ENCODE data around the gene TEKT1. TPM values are rescaled to one million over a fixed set of nuclear protein-coding genes. Genes with fewer than 3 reads are reported as not detected.

Gene TEKT1
- total and polyA plus RNA-seq, 9 of the 15 experiments (the other 6 are each of a cell fraction or from before 2014, with no cell fraction given) = 0.06 TPM; not detected in 8

GRCh38 chr17:6786618-6787017, 44.9 kb downstream of the TEKT1 start:
- Histone ChIP-seq H3K4me1 (replicated peaks in 1 of 2; ENCODE audit: control insufficient read depth in 2 of 2, insufficient read depth in 2 of 2, low read length in 2 of 2) (no peaks in the 10 kb centered on the region; a peak in 1 of 5 replicates), H4K20me1 (replicated peaks; ENCODE audit: control insufficient read depth, insufficient read depth, low read length) (no peaks in the 10 kb centered on the region), H2AFZ (ENCODE audit: low read depth, low read length) (no peak overlapping the region), H3K9me1 (ENCODE audit: control insufficient read depth, insufficient read depth, low read length) (no peaks in the 10 kb centered on the region), H3K9me3 (replicated peaks; ENCODE audit: control insufficient read depth, insufficient read depth, low read depth, low read length) (no peaks in the 10 kb centered on the region), H3K9ac (ENCODE audit: insufficient read depth in 1 of 2, low read depth in 2 of 2, low read length in 2 of 2) (no peak overlapping the region), H3K4me3 (no peak overlapping the region), H3K4me2 (ENCODE audit: insufficient read depth, low read length) (no peak overlapping the region), H3K79me2 (ENCODE audit: control insufficient read depth, insufficient read depth, low read length) (no peaks in the 10 kb centered on the region), H3K27me3 (ENCODE audit: control insufficient read depth in 2 of 2, insufficient read depth in 2 of 2, low read length in 2 of 2) (peaks cover 0 to 3% of the 10 kb centered on the region in 2 experiments; a peak in 2 of 5 replicates), H3K36me3 (ENCODE audit: control insufficient read depth, insufficient read depth, low read length) (no peaks in the 10 kb centered on the region), H3K27ac (ENCODE audit: extremely low read depth, low read depth, low read length) (no peak overlapping the region)
- ChIA-PET CTCF (ENCODE audit: low intra/inter-chr PET ratio) (no interaction called here), POLR2A (no interaction called here)
- no peak for ATAC-seq
- TF ChIP-seq ZNF592 (IDR thresholded peaks at IDR 0.05) = no peak
- no peak for TF ChIP-seq ERF (CRISPR knock-in tag; IDR thresholded peaks at IDR 0.05)
- no peak for TF ChIP-seq ZNF217 (CRISPR knock-in tag; IDR thresholded peaks at IDR 0.05)
- TF ChIP-seq ZC3H8 (IDR thresholded peaks at IDR 0.05) = no peak
- no peak for TF ChIP-seq GTF2F1 (IDR thresholded peaks at IDR 0.05; ENCODE audit: low read depth, low read length)
- TF ChIP-seq ZNF79 (CRISPR knock-in tag; IDR thresholded peaks at IDR 0.05; ENCODE audit: low read depth) = no peak
- TF ChIP-seq ZNF24 (IDR thresholded peaks at IDR 0.05) = no peak
- TF ChIP-seq HDAC1 (IDR thresholded peaks at IDR 0.05) = no peak
- TF ChIP-seq HINFP (tag; conservative IDR thresholded peaks at IDR 0.05; ENCODE audit: low read depth) = no peak
- no peak for TF ChIP-seq MYBL2 (IDR thresholded peaks at IDR 0.05; ENCODE audit: low read depth)
- TF ChIP-seq MYBL2 (CRISPR knock-in tag; IDR thresholded peaks at IDR 0.05; ENCODE audit: borderline replicate concordance) = no peak
- TF ChIP-seq ELK1 (CRISPR knock-in tag; IDR thresholded peaks at IDR 0.05) = no peak
- 2% methylated on average over 8 of the region's 8 CpGs for WGBS (ENCODE audit: insufficient coverage, low coverage, missing lambda C conversion rate)
- in situ Hi-C loops (cut with MboI) (no loop called here), intact Hi-C loops (cut with micrococcal nuclease) (no loop called here)
- no peak for DNase-seq (ENCODE audit: extremely low read depth in 1 of 4, low spot score in 3 of 4)
- FAIRE-seq = no peak
- BruUV-seq (replicated peaks) = no TSS peak
